Left ventricle myocardium inferior (tissue), 1 donor: Measurements from ENCODE around the gene KRT80. TPM values are rescaled to one million over a fixed set of nuclear protein-coding genes. Genes with fewer than 3 reads are reported as not detected.

Source experiments
- DNase-seq: peaks from one replicate; pipeline ENCODE4 v3.0.0-alpha.2; 2020
- H3K27ac ChIP-seq: fragments of 200-600 bp; replicated peaks from 2 replicates; pipeline ENCODE4 v1.8.0; 2021
- H3K27me3 ChIP-seq: fragments of 200-600 bp; 2 replicates; pipeline ENCODE4 v1.8.0; 2021; ENCODE audit warnings: low read depth
- H3K36me3 ChIP-seq: fragments of 200-600 bp; 2 replicates; pipeline ENCODE4 v1.8.0; 2021
- H3K4me1 ChIP-seq: fragments of 200-600 bp; 2 replicates; pipeline ENCODE4 v1.8.0; 2021
- H3K4me3 ChIP-seq: fragments of 200-600 bp; 2 replicates; pipeline ENCODE4 v1.8.0; 2021; ENCODE audit warnings: mild to moderate bottlenecking, moderate library complexity
- H3K9me3 ChIP-seq: fragments of 200-600 bp; replicated peaks from 2 replicates; pipeline ENCODE4 v1.8.0; 2021
- intact Hi-C: fragments of 100-400 bp; cut with micrococcal nuclease; formaldehyde crosslinking; loops from one replicate; pipeline ENCODE4 v1.11.0; 2022
- total RNA-seq: library from RNA; stranded (reverse); fragmentation: NEBNext Ultra II Directional; extraction: Animal tissue kit (Norgen Biotek cat#: 25700); gene quantifications from one replicate; pipeline ENCODE4 v1.2.1, GENCODE V29; 2021
- TF ChIP-seq, protein P1 (sequence below): fragments of 200-600 bp; IDR thresholded peaks from 2 replicates; pipeline ENCODE4 v1.8.0; 2021; ENCODE audit warnings: antibody characterized with exemption, mild to moderate bottlenecking, borderline replicate concordance
- donor health status: DM: no; HTN: yes; CAD: no; lungs with severe emphysema.

KRT80 gene
- total RNA-seq, 1 donor from 2014 or later, result not detected

DNA sequence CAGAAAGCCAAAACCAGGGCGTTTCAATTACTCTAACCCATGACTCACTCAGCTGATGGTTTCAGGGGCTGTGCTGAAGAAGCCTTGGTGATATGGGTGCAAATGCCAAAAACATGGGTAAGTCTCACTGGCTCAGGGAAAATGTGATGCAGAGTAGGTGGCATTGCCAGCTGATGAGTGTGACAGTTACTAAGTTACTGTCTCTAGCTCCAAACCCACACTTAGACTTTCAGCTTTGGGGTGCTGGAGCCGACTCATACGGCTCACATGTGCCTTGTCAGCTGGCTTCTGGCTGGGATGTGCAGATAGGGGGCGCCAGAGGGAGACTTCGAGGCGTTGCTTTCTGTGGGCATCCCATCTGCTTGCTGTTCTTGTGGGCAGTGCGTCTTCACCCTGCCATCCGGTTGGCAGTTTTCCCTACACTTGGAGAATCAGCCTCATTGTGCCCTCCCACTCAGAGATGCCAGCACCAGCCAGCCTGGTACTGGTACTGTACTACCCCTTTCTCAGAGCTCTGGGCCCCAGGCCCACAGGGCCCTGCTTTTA is 30.2 kb upstream of the KRT80 start:
- H3K27ac ChIP-seq, result no peak overlapping the region
- peaks cover 54% of the 10 kb centered on the region for H3K27me3 ChIP-seq
- no peaks in the 10 kb centered on the region for H3K9me3 ChIP-seq
- no peak overlapping the region for H3K4me3 ChIP-seq
- intact Hi-C loops, result no loop called here
- TF ChIP-seq, protein P1, sequence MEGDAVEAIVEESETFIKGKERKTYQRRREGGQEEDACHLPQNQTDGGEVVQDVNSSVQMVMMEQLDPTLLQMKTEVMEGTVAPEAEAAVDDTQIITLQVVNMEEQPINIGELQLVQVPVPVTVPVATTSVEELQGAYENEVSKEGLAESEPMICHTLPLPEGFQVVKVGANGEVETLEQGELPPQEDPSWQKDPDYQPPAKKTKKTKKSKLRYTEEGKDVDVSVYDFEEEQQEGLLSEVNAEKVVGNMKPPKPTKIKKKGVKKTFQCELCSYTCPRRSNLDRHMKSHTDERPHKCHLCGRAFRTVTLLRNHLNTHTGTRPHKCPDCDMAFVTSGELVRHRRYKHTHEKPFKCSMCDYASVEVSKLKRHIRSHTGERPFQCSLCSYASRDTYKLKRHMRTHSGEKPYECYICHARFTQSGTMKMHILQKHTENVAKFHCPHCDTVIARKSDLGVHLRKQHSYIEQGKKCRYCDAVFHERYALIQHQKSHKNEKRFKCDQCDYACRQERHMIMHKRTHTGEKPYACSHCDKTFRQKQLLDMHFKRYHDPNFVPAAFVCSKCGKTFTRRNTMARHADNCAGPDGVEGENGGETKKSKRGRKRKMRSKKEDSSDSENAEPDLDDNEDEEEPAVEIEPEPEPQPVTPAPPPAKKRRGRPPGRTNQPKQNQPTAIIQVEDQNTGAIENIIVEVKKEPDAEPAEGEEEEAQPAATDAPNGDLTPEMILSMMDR, result peak; percentile 62
- H3K36me3 ChIP-seq, result no peaks in the 10 kb centered on the region
- DNase-seq, result peak; percentile 50
- H3K4me1 ChIP-seq, result peaks cover 4% of the 10 kb centered on the region

DNA sequence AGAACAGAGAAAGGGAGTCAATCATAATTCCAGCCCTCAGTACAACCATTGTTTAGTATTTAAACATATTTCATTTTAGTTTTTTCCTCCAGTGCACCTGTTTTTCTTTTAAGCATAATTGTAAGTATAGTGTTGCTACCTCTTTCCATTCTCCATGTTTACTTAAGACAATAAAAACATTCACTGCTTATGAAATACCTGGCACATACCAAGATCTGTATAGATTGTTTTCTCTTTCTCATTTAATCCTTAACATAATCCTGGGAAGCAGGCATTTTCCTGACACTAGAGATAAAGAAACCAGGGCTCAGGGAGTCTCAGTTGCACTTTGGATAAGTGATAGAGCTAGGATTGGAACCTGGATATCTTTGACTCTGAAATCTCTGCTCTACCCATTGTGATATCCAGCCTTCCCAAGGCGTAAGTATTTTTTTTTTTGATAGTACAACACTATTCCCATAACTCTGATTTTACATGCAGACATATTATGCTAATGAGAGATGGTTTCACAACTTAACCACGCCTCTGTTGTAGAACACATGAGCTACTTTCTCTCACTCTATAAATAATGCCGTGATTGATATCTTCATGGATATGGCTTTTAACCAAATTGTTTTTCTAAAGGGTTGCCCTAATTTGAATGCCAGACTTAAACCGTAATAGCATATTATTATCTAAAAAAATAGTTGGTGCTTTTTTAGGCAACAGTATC is 29.4 kb upstream of the KRT80 start:
- H3K27me3 ChIP-seq, result peaks cover 52% of the 10 kb centered on the region
- intact Hi-C loops, result no loop called here
- TF ChIP-seq, protein P1, result no peak

DNA sequence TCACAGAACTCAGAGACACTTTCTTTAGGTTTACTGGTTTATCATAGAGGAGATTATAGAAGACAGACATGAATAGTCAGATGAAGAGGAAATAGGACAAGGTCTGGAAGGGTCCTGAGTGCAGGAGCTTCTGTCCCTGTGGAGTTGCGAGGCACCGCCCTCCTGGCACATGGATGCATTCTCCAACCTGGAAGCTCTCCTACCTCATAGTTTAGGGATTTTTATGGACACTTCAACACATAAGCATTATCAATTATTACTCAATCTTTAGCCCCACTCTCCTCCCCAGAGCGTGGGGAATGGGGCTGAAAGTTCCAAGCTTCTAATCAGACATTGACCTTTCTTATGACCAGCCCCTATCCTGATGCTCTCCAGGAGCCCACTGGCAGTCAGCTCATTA is 28.7 kb upstream of the KRT80 start:
- intact Hi-C loops, result no loop called here
- no peaks in the 10 kb centered on the region for H3K9me3 ChIP-seq
- no peak overlapping the region for H3K27ac ChIP-seq
- H3K4me3 ChIP-seq, result no peak overlapping the region
- TF ChIP-seq, protein P1, result no peak
- H3K4me1 ChIP-seq, result peaks cover 5% of the 10 kb centered on the region
- H3K27me3 ChIP-seq, result peaks cover 52% of the 10 kb centered on the region
- H3K36me3 ChIP-seq, result no peaks in the 10 kb centered on the region
- no peak for DNase-seq

More for the DNA sequence above, 29.4 kb upstream of the KRT80 start:
- H3K4me3 ChIP-seq, result no peak overlapping the region
- H3K27ac ChIP-seq, result no peak overlapping the region
- H3K36me3 ChIP-seq, result no peaks in the 10 kb centered on the region
- H3K9me3 ChIP-seq, result no peaks in the 10 kb centered on the region
- peaks cover 5% of the 10 kb centered on the region for H3K4me1 ChIP-seq
- DNase-seq, result no peak

DNA sequence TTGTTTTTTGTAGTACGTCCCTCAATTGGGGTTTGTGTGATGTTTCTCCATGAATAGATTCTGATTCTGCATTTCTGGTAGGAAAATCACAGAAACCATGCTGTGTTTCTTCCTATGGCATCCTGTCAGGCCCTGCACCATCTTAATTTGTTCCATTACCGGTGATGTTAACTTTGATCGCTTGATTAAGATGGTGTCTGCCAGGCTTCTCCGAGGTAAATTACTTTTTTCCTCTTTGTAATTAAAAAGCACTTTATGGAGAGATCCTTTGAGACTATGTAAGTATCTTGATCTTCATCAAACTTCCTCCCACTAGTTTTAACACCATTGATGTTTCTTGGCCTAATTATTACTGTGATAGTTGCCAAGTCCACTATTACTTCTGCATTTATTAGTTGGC is 26.2 kb upstream of the KRT80 start:
- H3K4me3 ChIP-seq, result no peak overlapping the region
- no peak for DNase-seq
- peaks cover 5% of the 10 kb centered on the region for H3K4me1 ChIP-seq
- intact Hi-C loops, result no loop called here
- H3K36me3 ChIP-seq, result no peaks in the 10 kb centered on the region
- TF ChIP-seq, protein P1, result no peak
- H3K27ac ChIP-seq, result no peak overlapping the region
- H3K9me3 ChIP-seq, result no peaks in the 10 kb centered on the region
- peaks cover 41% of the 10 kb centered on the region for H3K27me3 ChIP-seq

DNA sequence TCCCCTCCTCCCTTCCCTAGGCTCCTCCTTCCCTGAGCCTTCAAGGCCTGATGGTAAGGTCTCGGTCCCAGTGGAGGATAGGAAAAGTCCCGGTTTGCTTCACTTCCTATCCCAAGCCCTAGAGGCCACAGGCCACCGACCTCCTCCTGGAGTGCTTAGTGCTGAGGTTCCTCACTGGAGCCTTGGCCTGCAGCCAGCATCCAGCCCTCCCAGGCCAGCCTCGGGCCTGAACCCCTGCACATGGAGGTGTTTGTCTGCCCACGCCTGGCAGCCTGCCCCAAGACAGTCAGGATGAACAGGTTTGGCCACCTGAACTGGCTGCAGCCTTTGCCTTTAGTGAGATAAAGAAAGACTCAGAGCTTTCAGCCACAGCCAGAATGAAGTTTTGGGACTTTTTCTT is 25.4 kb upstream of the KRT80 start:
- peak overlapping the region; percentile 14 for H3K27ac ChIP-seq
- H3K36me3 ChIP-seq, result no peaks in the 10 kb centered on the region
- H3K9me3 ChIP-seq, result no peaks in the 10 kb centered on the region
- peaks cover 5% of the 10 kb centered on the region for H3K4me1 ChIP-seq
- peaks cover 33% of the 10 kb centered on the region for H3K27me3 ChIP-seq
- TF ChIP-seq, protein P1, result no peak
- intact Hi-C loops, result no loop called here
- no peak overlapping the region for H3K4me3 ChIP-seq
- peak; percentile 65 for DNase-seq
